Mucosa of descending colon (tissue), 3 donors: ENCODE measurements around the gene CD79B. TPM values are rescaled to one million over a fixed set of nuclear protein-coding genes. Genes with fewer than 3 reads are reported as not detected.

Source experiments
- ATAC-seq: fragments of 200-7000 bp; cut with Tn5 transposase; one replicate; pipeline ENCODE4 v1.9.1; 2020; ENCODE audit warnings: mild to moderate bottlenecking, moderate library complexity
- DNase-seq, 3 donors: peaks; one replicate each; pipeline ENCODE4 v3.0.0-alpha.2; 2020
- H3K36me3 ChIP-seq: fragments of 200-600 bp; one replicate; pipeline ENCODE4 v1.8.0; 2021; ENCODE audit warnings: low read depth, mild to moderate bottlenecking
- H3K4me1 ChIP-seq: fragments of 200-600 bp; one replicate; pipeline ENCODE4 v1.8.0; 2021; ENCODE audit warnings: low read depth, mild to moderate bottlenecking
- H3K4me3 ChIP-seq: fragments of 200-600 bp; one replicate; pipeline ENCODE4 v1.8.0; 2021; ENCODE audit warnings: mild to moderate bottlenecking
- H3K9me3 ChIP-seq: fragments of 200-600 bp; one replicate; pipeline ENCODE4 v1.8.0; 2021; ENCODE audit warnings: mild to moderate bottlenecking
- CTCF ChIP-seq: fragments of 200-600 bp; IDR thresholded peaks from one replicate; pipeline ENCODE4 v1.8.0; 2022; ENCODE audit warnings: antibody characterized with exemption, mild to moderate bottlenecking
- intact Hi-C, 2 donors: fragments of 100-400 bp; cut with DNase I in 1 of 2; cut with micrococcal nuclease in 1 of 2; formaldehyde crosslinking; loops; one replicate each; pipeline versions ENCODE4 v1.11.0 to v1.11.1; 2022; cut with DNase I, micrococcal nuclease
- total RNA-seq, 3 donors: library from RNA; stranded (reverse); fragmentation: NEBNext Ultra II Directional in 2 of 3; extraction: Animal tissue kit (Norgen Biotek cat#: 25700) in 2 of 3; gene quantifications; one replicate each; pipeline versions ENCODE4 v1.2.1 to v1.2.4, GENCODE V29; 2021 to 2023
- donor health status: DM: no; HTN: no; CAD: no; lungs with moderate emphysema.
- donor health status: DM: no; HTN: no; CAD: no.
- donor health status: DM: no; HTN: yes; CAD: no.

Gene CD79B
- total RNA-seq, 3 donors from 2014 or later = 0.70 to 2.4 (median 1.4) TPM

GRCh38 chr17:63941751-63942150 is 9.6 kb upstream of the CD79B start:
- no peak for ATAC-seq
- Histone ChIP-seq H3K36me3 (no peaks in the 10 kb centered on the region), H3K4me3 (no peak overlapping the region), H3K9me3 (no peaks in the 10 kb centered on the region), H3K4me1 (peaks cover 4% of the 10 kb centered on the region)
- TF ChIP-seq CTCF = no peak
- intact Hi-C loops = loop anchor here in 1 of 2 donors (10.0 kb wide), 1 partner anchor 83 kb away; the partner anchor contains the start of gene ICAM2
- DNase-seq = no peak

- no peak for ATAC-seq
- no peaks in the 10 kb centered on the region for H3K4me1 ChIP-seq
- H3K4me3 ChIP-seq = no peak overlapping the region
- no peaks in the 10 kb centered on the region for H3K36me3 ChIP-seq
- DNase-seq = no peak
- intact Hi-C loops = loop anchor here in 1 of 2 donors (10.0 kb wide), 1 partner anchor 84 kb away; the partner anchor contains the start of gene ICAM2
- no peaks in the 10 kb centered on the region for H3K9me3 ChIP-seq
- no peak for TF ChIP-seq CTCF
These were observed 9.0 kb upstream of the CD79B start for GRCh38 chr17:63941162-63941561.

- no peak for TF ChIP-seq CTCF
These were observed 8.5 kb upstream of the CD79B start for GRCh38 chr17:63940584-63940983.

GRCh38 chr17:63939884-63940283 is 7.8 kb upstream of the CD79B start:
- intact Hi-C loops = loop anchor here in 1 of 2 donors (10.0 kb wide), 1 partner anchor 85 kb away; the partner anchor contains the start of gene ICAM2
- Histone ChIP-seq H3K36me3 (no peaks in the 10 kb centered on the region), H3K4me3 (no peak overlapping the region), H3K9me3 (no peaks in the 10 kb centered on the region), H3K4me1 (no peaks in the 10 kb centered on the region)
- no peak for ATAC-seq
- no peak for DNase-seq
- TF ChIP-seq CTCF = no peak

More at GRCh38 chr17:63940584-63940983, 8.5 kb upstream of the CD79B start:
- intact Hi-C loops = loop anchor here in 1 of 2 donors (10.0 kb wide), 1 partner anchor 84 kb away; the partner anchor contains the start of gene ICAM2
- no peak for DNase-seq
- Histone ChIP-seq H3K4me3 (no peak overlapping the region), H3K9me3 (no peaks in the 10 kb centered on the region), H3K36me3 (no peaks in the 10 kb centered on the region), H3K4me1 (no peaks in the 10 kb centered on the region)
- ATAC-seq = no peak

- DNase-seq = no peak
- no peak for ATAC-seq
- TF ChIP-seq CTCF = no peak
- Histone ChIP-seq H3K4me3 (no peak overlapping the region), H3K36me3 (no peaks in the 10 kb centered on the region), H3K9me3 (no peaks in the 10 kb centered on the region), H3K4me1 (no peaks in the 10 kb centered on the region)
- intact Hi-C loops = no loop called here
These were observed 7.3 kb upstream of the CD79B start for GRCh38 chr17:63939401-63939800.

- no peaks in the 10 kb centered on the region for H3K9me3 ChIP-seq
- intact Hi-C loops = no loop called here
- H3K4me3 ChIP-seq = no peak overlapping the region
- no peak for DNase-seq
- TF ChIP-seq CTCF = no peak
- H3K4me1 ChIP-seq = no peaks in the 10 kb centered on the region
- no peaks in the 10 kb centered on the region for H3K36me3 ChIP-seq
- ATAC-seq = no peak
These were observed 5.8 kb upstream of the CD79B start for GRCh38 chr17:63937920-63938319.
